CD4-positive, alpha-beta T cell (primary cell): ENCODE results near the gene TAS2R50. TPM values are rescaled to one million over a fixed set of nuclear protein-coding genes. Genes with fewer than 3 reads are reported as not detected.

ENCODE experiments used
- ATAC-seq: fragments of 200-7000 bp; cut with Tn5 transposase; one replicate; pipeline ENCODE4 v1.10.0; 2022; ENCODE audit warnings: mild to moderate bottlenecking; ENCODE audit not compliant: poor library complexity
- CTCF ChIA-PET: fragments of 350-600 bp; sonication (Branson Sonifier 250); formaldehyde crosslinking; loops from one replicate; lab custom pipeline; 2021; ENCODE audit warnings: antibody characterized with exemption, inconsistent platforms; lab: Charles Lee
- POLR2A ChIA-PET: fragments of 350-600 bp; sonication (Branson Sonifier 250); formaldehyde crosslinking; loops from one replicate; lab custom pipeline; 2021; ENCODE audit warnings: antibody characterized with exemption, inconsistent platforms; lab: Charles Lee
- DNase-seq, 14 experiments: peaks; one replicate each; pipeline ENCODE4 v3.0.0-alpha.2; 2013 to 2020; ENCODE audit warnings: mixed read lengths in 2 of 14
- H3K27ac ChIP-seq, 2 donors: one replicate each; pipeline versions ENCODE4 v1.5.1 to v1.7.0; 2013; ENCODE audit warnings: low read length in 2 of 2, low read depth in 1 of 2, mild to moderate bottlenecking in 1 of 2
- H3K27me3 ChIP-seq, 2 experiments: 1 replicate in 1 of 2; 2 replicates in 1 of 2; pipeline versions ENCODE4 v1.6.1 to v1.7.0; 2013; ENCODE audit warnings: low read length in 2 of 2, control low read depth in 1 of 2, mild to moderate bottlenecking in 1 of 2, moderate library complexity in 1 of 2; ENCODE audit not compliant: insufficient read depth in 2 of 2, control insufficient read depth in 1 of 2
- H3K36me3 ChIP-seq: one replicate; pipeline ENCODE4 v1.6.1; 2013; ENCODE audit warnings: low read length, control low read depth; ENCODE audit not compliant: insufficient read depth
- H3K4me1 ChIP-seq: one replicate; pipeline ENCODE4 v1.6.1; 2013; ENCODE audit warnings: low read length, control low read depth; ENCODE audit not compliant: insufficient read depth
- H3K4me3 ChIP-seq: one replicate; pipeline ENCODE4 v1.5.1; 2013; ENCODE audit warnings: mild to moderate bottlenecking, low read length, moderate library complexity
- H3K9me3 ChIP-seq, 2 experiments: 1 replicate in 1 of 2; 2 replicates in 1 of 2; pipeline versions ENCODE4 v1.6.1 to v1.7.0; 2013; ENCODE audit warnings: low read length in 2 of 2, mild to moderate bottlenecking in 2 of 2, control low read depth in 1 of 2, moderate library complexity in 1 of 2; ENCODE audit not compliant: control insufficient read depth in 1 of 2, insufficient read depth in 1 of 2
- H3K27ac Mint-ChIP-seq: one replicate; pipeline ENCODE4 v1.8.0; 2020; ENCODE audit warnings: mixed read lengths
- H3K27me3 Mint-ChIP-seq: one replicate; pipeline ENCODE4 v1.8.0; 2021; ENCODE audit warnings: mixed read lengths
- H3K36me3 Mint-ChIP-seq: one replicate; pipeline ENCODE4 v1.8.0; 2021; ENCODE audit warnings: low read depth, mixed read lengths
- H3K4me1 Mint-ChIP-seq: one replicate; pipeline ENCODE4 v1.8.0; 2021; ENCODE audit warnings: low read depth, mixed read lengths
- H3K4me3 Mint-ChIP-seq: one replicate; pipeline ENCODE4 v1.8.0; 2020; ENCODE audit warnings: mild to moderate bottlenecking, mixed read lengths
- H3K9me3 Mint-ChIP-seq: one replicate; pipeline ENCODE4 v1.8.0; 2020; ENCODE audit warnings: mixed read lengths
- intact Hi-C, 2 experiments: fragments of 100-400 bp; cut with DNase I in 1 of 2; cut with micrococcal nuclease in 1 of 2; formaldehyde crosslinking; loops; one replicate each; pipeline versions ENCODE4 v1.15.1 to v1.9.0; 2023 to 2025; cut with DNase I, micrococcal nuclease
- total RNA-seq, 174 experiments: library from RNA in 2 of 174; stranded (reverse) in 2 of 174; gene quantifications; one replicate each; pipeline ENCODE4 v1.2.3 and lab custom pipeline; 2021 to 2026
- TF ChIP-seq, protein P1 (sequence below): fragments of 200-600 bp; IDR thresholded peaks from one replicate; pipeline ENCODE4 v1.8.0; 2022; ENCODE audit warnings: antibody characterized with exemption, mild to moderate bottlenecking

TAS2R50 gene
- total RNA-seq, 2 experiments from 2014 or later, result 0.36 to 0.67 TPM

- Mint-ChIP-seq H3K27ac (no peak within 1 kb of the TSS), H3K27me3 (no peaks in the 10 kb centered on the region), H3K4me3 (no peak within 1 kb of the TSS), H3K36me3 (peaks cover 17% of the 10 kb centered on the region), H3K9me3 (no peaks in the 10 kb centered on the region), H3K4me1 (peaks cover 18% of the 10 kb centered on the region)
- intact Hi-C loops, result no loop called here
- TF ChIP-seq, protein P1, sequence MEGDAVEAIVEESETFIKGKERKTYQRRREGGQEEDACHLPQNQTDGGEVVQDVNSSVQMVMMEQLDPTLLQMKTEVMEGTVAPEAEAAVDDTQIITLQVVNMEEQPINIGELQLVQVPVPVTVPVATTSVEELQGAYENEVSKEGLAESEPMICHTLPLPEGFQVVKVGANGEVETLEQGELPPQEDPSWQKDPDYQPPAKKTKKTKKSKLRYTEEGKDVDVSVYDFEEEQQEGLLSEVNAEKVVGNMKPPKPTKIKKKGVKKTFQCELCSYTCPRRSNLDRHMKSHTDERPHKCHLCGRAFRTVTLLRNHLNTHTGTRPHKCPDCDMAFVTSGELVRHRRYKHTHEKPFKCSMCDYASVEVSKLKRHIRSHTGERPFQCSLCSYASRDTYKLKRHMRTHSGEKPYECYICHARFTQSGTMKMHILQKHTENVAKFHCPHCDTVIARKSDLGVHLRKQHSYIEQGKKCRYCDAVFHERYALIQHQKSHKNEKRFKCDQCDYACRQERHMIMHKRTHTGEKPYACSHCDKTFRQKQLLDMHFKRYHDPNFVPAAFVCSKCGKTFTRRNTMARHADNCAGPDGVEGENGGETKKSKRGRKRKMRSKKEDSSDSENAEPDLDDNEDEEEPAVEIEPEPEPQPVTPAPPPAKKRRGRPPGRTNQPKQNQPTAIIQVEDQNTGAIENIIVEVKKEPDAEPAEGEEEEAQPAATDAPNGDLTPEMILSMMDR, result no peak
- Histone ChIP-seq H3K9me3 (no peaks in the 10 kb centered on the region), H3K4me1 (no peaks in the 10 kb centered on the region), H3K4me3 (no peak within 1 kb of the TSS), H3K27me3 (no peaks in the 10 kb centered on the region), H3K36me3 (no peaks in the 10 kb centered on the region), H3K27ac (no peak within 1 kb of the TSS)
- ChIA-PET CTCF (interaction anchor here (0.7 kb wide), 1 partner anchor 28 kb away, joined by 3 read pairs; no protein-coding TSS in a partner anchor), POLR2A (no interaction called here)
- no peak for ATAC-seq
- DNase-seq, result no peak
Observed at GRCh38 chr12:10939163-10939562, 47.5 kb downstream of the TAS2R50 start, which contains the start of gene TAS2R14. Gene TAS2R14, minus strand, starts transcription at chr12:10939263. Its CDS starts 56 bp downstream, at chr12:10939207.

- no peak overlapping the region for H3K4me3 Mint-ChIP-seq
- TF ChIP-seq, protein P1, result no peak
- CTCF ChIA-PET, result no interaction called here
- H3K27me3 Mint-ChIP-seq, result no peaks in the 10 kb centered on the region
- no peak overlapping the region for H3K27ac Mint-ChIP-seq
- no peaks in the 10 kb centered on the region for H3K9me3 Mint-ChIP-seq
- H3K36me3 Mint-ChIP-seq, result peaks cover 11% of the 10 kb centered on the region
- POLR2A ChIA-PET, result no interaction called here
- DNase-seq, result no peak
- no peak overlapping the region for H3K4me3 ChIP-seq
- no peaks in the 10 kb centered on the region for H3K9me3 ChIP-seq
- ATAC-seq, result no peak
- H3K4me1 ChIP-seq, result no peaks in the 10 kb centered on the region
- no peaks in the 10 kb centered on the region for H3K4me1 Mint-ChIP-seq
- no peaks in the 10 kb centered on the region for H3K27me3 ChIP-seq
- H3K27ac ChIP-seq, result no peak overlapping the region
- intact Hi-C loops, result no loop called here
- H3K36me3 ChIP-seq, result no peaks in the 10 kb centered on the region
Observed at GRCh38 chr12:10936506-10936905, 50.2 kb downstream of the TAS2R50 start.

Other genes with a start within 250 kb of the TAS2R50 start
- not detected for gene TAS2R7, start 184.3 kb downstream of the TAS2R50 start, total RNA-seq
- not detected for gene TAS2R8, start 179.6 kb downstream of the TAS2R50 start, total RNA-seq
- gene TAS2R9, start 176.7 kb downstream of the TAS2R50 start, total RNA-seq, result not detected
- not detected for gene TAS2R10, start 160.6 kb downstream of the TAS2R50 start, total RNA-seq
- not detected for gene PRR4, start 137.4 kb downstream of the TAS2R50 start, total RNA-seq
- 10 to 100 TPM; 24.7 to 25.1 TPM for gene PRH1, start 102.7 kb downstream of the TAS2R50 start, total RNA-seq
- under 1 TPM; 0.41 to 0.59 TPM for gene TAS2R13, start 77.3 kb downstream of the TAS2R50 start, total RNA-seq
- gene PRH2, start 57.7 kb downstream of the TAS2R50 start, total RNA-seq, result not detected
- gene TAS2R14, start 47.6 kb downstream of the TAS2R50 start, total RNA-seq, result 1 to 10 TPM in 1 of 2 experiments, under 1 TPM in 1; 0.91 to 1.1 TPM
- 1 to 10 TPM in 1 of 2 experiments, under 1 TPM in 1; 0.75 to 1.0 TPM for gene TAS2R20, start 11.4 kb upstream of the TAS2R50 start, total RNA-seq
- gene TAS2R19, start 35.7 kb upstream of the TAS2R50 start, total RNA-seq, result 1 to 10 TPM in 1 of 2 experiments, under 1 TPM in 1; 0.71 to 1.2 TPM
- gene TAS2R31, start 44.5 kb upstream of the TAS2R50 start, total RNA-seq, result 1 to 10 TPM; 1.7 to 1.9 TPM
- 1 to 10 TPM; 1.5 to 1.6 TPM for gene TAS2R46, start 75.4 kb upstream of the TAS2R50 start, total RNA-seq
- 1 to 10 TPM; 2.3 to 3.1 TPM for gene TAS2R43, start 105.4 kb upstream of the TAS2R50 start, total RNA-seq
- 1 to 10 TPM; 4.9 to 5.6 TPM for gene TAS2R30, start 147.7 kb upstream of the TAS2R50 start, total RNA-seq
- gene SMIM10L1, start 184.3 kb upstream of the TAS2R50 start, total RNA-seq, result 1 to 10 TPM; 9.0 to 9.6 TPM
- gene TAS2R42, start 200.0 kb upstream of the TAS2R50 start, total RNA-seq, result not detected